GM06990 (cell line): ENCODE measurements around the gene ANTXR1.

ENCODE experiments used
- DNase-seq: peaks from one replicate; pipeline ENCODE4 v3.0.0-alpha.2; 2011; ENCODE audit not compliant: insufficient read length; ENCODE audit errors: extremely low read depth
- H3K27me3 ChIP-seq: replicated peaks from 2 replicates; pipeline ENCODE4 v1.6.0; 2011; ENCODE audit warnings: low read length; ENCODE audit not compliant: control insufficient read depth, insufficient read depth
- H3K36me3 ChIP-seq: 2 replicates; pipeline ENCODE4 v1.5.1; 2011; ENCODE audit warnings: low read length; ENCODE audit not compliant: control insufficient read depth, insufficient read depth
- H3K4me3 ChIP-seq: replicated peaks from 2 replicates; pipeline ENCODE4 v1.5.1; 2011; ENCODE audit warnings: low read depth, mild to moderate bottlenecking, control low read depth, low read length
- CTCF ChIP-seq: IDR thresholded peaks from 2 replicates; pipeline ENCODE4 v1.5.1; 2011; ENCODE audit warnings: low read length, control low read depth, mild to moderate bottlenecking, inconsistent platforms; ENCODE audit not compliant: insufficient read depth, poor library complexity, severe bottlenecking

Gene ANTXR1

GRCh38 chr2:68993660-68994059 is 19.3 kb upstream of the ANTXR1 start:
- TF ChIP-seq CTCF, result no peak
- Histone ChIP-seq H3K36me3 (no peaks in the 10 kb centered on the region), H3K4me3 (no peak overlapping the region), H3K27me3 (peaks cover 1% of the 10 kb centered on the region; the same call in 1 of the 2 replicates)
- DNase-seq, result no peak

- Histone ChIP-seq H3K36me3 (no peaks in the 10 kb centered on the region), H3K27me3 (no peaks in the 10 kb centered on the region), H3K4me3 (no peak overlapping the region)
- no peak for DNase-seq
- TF ChIP-seq CTCF, result no peak
These were observed 18.1 kb upstream of the ANTXR1 start for GRCh38 chr2:68994864-68995263.

- no peak for TF ChIP-seq CTCF
- no peak overlapping the region for H3K4me3 ChIP-seq
- no peak for DNase-seq
- no peaks in the 10 kb centered on the region for H3K27me3 ChIP-seq
- H3K36me3 ChIP-seq, result no peaks in the 10 kb centered on the region
These were observed 17.1 kb upstream of the ANTXR1 start for GRCh38 chr2:68995916-68996315.

GRCh38 chr2:68997401-68997800 is 15.6 kb upstream of the ANTXR1 start:
- DNase-seq, result no peak
- Histone ChIP-seq H3K36me3 (no peaks in the 10 kb centered on the region), H3K27me3 (no peaks in the 10 kb centered on the region), H3K4me3 (no peak overlapping the region)
- no peak for TF ChIP-seq CTCF

- TF ChIP-seq CTCF, result no peak
- DNase-seq, result no peak
- no peaks in the 10 kb centered on the region for H3K36me3 ChIP-seq
- no peak overlapping the region for H3K4me3 ChIP-seq
- no peaks in the 10 kb centered on the region; the same call in 1 of the 2 replicates for H3K27me3 ChIP-seq
These were observed 11.1 kb upstream of the ANTXR1 start for GRCh38 chr2:69001879-69002278.

- no peak overlapping the region for H3K4me3 ChIP-seq
- no peak for TF ChIP-seq CTCF
- DNase-seq, result no peak
- no peaks in the 10 kb centered on the region for H3K36me3 ChIP-seq
- H3K27me3 ChIP-seq, result no peaks in the 10 kb centered on the region; the same call in 1 of the 2 replicates
These were observed 9.2 kb upstream of the ANTXR1 start for GRCh38 chr2:69003731-69004130.
